ENCODE data around the gene C11orf21. TPM values are rescaled to one million over a fixed set of nuclear protein-coding genes. Genes with fewer than 3 reads are reported as not detected.

C11orf21 gene
- not detected in 2 replicates for total RNA-seq

DNA sequence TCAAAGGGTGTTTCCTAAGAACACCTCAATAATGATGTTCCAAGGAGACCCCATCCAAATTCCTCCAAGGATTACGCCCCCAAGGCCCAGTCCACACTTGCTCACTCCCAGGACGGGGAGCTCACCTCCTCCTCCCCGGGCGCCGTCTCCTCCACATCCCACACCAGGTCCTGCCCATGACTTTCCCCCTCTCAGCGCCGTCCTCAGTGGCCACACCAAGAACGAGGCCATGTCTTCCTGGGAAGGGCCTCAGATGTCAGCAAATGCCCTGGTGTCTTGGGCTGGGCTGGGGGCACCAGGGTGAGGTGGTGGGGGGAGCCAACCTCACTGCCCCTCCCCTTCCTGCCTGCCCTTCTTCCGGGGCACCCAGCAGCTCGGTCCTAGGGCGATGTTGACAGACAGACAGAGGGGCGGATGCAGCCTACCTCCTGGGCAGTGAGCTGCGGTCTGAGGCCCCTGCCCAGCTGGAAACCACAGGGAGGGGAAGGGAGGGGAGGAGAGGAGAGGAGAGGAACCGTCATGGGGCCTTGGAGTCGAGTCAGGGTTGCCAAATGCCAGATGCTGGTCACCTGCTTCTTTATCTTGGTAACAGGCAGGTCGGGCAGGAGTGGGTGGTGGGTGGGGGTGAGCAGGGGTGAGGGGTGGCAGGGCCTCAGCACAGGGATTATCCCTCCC, at the start of gene C11orf21, which contains the start of gene TSPAN32:
Gene C11orf21, minus strand, starts transcription at position 288 of the 675 bp plus-strand sequence. Its CDS starts 110 bp downstream, at position 178.
Gene TSPAN32, plus strand, starts transcription at position 383 of the 675 bp plus-strand sequence. Its CDS starts 137 bp downstream, at position 520.

DNA sequence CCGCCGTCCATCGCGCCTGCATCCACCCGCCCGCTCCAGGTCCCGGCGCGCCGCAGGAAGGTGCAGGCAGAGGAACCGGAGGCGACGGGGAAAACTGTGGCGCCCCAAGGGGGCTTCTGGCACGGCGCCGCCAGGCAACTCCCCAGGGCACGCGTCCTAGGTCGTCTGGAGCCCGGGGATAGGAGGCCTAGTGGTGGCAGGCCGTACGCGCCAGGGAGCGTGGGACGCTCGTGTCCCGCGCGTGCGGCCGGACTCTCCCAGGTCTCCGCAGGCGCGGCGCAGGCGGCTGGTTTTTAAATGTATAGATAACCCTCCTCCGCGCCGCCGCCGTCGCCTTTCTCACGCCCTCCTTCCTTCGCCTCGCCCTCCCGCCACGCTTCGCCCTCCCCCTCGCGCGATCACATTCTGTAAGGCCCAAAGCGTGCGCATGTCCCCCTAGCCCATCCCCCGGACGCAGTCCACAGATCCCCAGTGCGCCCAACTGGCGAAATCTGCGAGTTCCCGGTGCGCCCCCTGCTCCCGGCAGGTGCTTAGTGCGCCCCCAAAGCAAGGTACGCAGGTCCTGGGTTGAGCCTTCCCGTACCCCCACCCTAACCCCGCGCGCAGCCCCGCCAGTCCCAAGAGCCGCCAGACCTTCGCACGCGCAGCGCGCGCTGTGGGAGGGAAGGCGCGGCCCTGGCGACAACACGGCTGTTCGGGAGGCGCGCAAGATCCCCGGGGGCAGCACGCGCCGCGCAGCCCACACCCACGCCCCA, 31.2 kb downstream of the C11orf21 start, which contains the start of gene ASCL2:
Gene ASCL2, minus strand, starts transcription at position 267 of the 755 bp plus-strand sequence. Its CDS starts 256 bp downstream, at position 11.

Other genes with a start within 250 kb of the C11orf21 start
- gene IGF2, start 162.5 kb downstream of the C11orf21 start, total RNA-seq, result 0.60 and 7.3 TPM in 2 replicates
- not detected in 2 replicates for gene INS, start 140.7 kb downstream of the C11orf21 start, total RNA-seq
- 0.09 TPM in 1 of 2 replicates, not detected in the other for gene TH, start 130.1 kb downstream of the C11orf21 start, total RNA-seq
- gene ASCL2, start 31.3 kb downstream of the C11orf21 start, total RNA-seq, result not detected in 2 replicates
- not detected in 2 replicates for gene TSPAN32, start 95 bp upstream of the C11orf21 start, total RNA-seq
- 190 and 216 TPM in 2 replicates for gene CD81, start 75.4 kb upstream of the C11orf21 start, total RNA-seq
- gene TSSC4, start 98.8 kb upstream of the C11orf21 start, total RNA-seq, result 42.1 and 45.6 TPM in 2 replicates
- not detected in 2 replicates for gene TRPM5, start 142.6 kb upstream of the C11orf21 start, total RNA-seq
- 0.34 TPM in 1 of 2 replicates, not detected in the other for gene KCNQ1, start 143.1 kb upstream of the C11orf21 start, total RNA-seq